H1 (cell line): ENCODE results near the gene BBS12. TPM values are rescaled to one million over a fixed set of nuclear protein-coding genes. Genes with fewer than 3 reads are reported as not detected.

Source experiments
- BACH1 ChIP-seq: IDR thresholded peaks from 2 replicates; pipeline ENCODE4 v1.6.1; 2012; ENCODE audit warnings: low read length, improper control_type of control experiment
- polyA plus RNA-seq, 7 experiments: library from polyadenylated mRNA; depleted of rRNA in 3 of 7; stranded (reverse) in 5 of 7; unstranded in 2 of 7; fragments of >200 nt in 5 of 7; fragments of 200-250 nt in 2 of 7; gene quantifications; 1 replicate in 5 of 7; 2 replicates in 1 of 7; 4 replicates in 1 of 7; pipeline versions ENCODE4 v1.2.1 to v1.2.3, GENCODE V29; 2011 to 2013; ENCODE audit warnings: missing spikeins in 2 of 7, mixed read lengths in 2 of 7
- total RNA-seq: library from RNA; stranded (reverse); fragmentation: NEBNext Ultra II Directional; extraction: Animal tissue kit (Norgen Biotek cat#: 25700); gene quantifications from 2 replicates; pipeline ENCODE4 v1.2.1, GENCODE V29; 2021

BBS12 gene
- total and polyA plus RNA-seq, 2 of the 8 experiments (the other 6 are each of a cell fraction or from before 2014, with no cell fraction given) = 0.88 to 2.6 TPM

DNA sequence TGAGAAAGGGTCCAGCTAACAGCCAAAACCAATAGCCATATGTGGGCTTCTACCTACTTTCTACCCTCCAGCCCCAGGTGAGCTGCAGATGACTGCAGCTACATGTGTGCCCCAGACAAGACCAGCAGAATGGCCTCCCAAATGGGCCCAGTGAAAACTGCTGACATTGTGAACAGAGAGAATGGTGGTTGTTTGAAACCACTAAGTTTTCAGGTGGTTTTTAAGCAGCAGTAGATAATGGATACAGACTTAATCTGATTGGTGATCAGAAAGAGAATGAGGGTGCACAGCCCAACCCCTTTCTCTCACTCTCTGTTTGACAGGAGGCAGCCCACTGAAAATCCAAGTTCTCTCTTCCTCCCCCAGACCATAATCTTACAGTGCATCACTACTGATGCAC lies 42.5 kb upstream of the BBS12 start (continued):
- no peak for TF ChIP-seq BACH1
- TF ChIP-seq, all 59 proteins: peak for 0
